Mucosa of stomach (tissue), 1 donor: ENCODE measurements around the gene ENKD1.

Experiments
- H3K27me3 ChIP-seq: one replicate; pipeline ENCODE4 v1.7.0; 2013; ENCODE audit warnings: mild to moderate bottlenecking, low read length; ENCODE audit not compliant: control insufficient read depth, insufficient read depth
- H3K36me3 ChIP-seq: one replicate; pipeline ENCODE4 v1.7.0; 2013; ENCODE audit warnings: low read length; ENCODE audit not compliant: control insufficient read depth, insufficient read depth
- H3K4me1 ChIP-seq: one replicate; pipeline ENCODE4 v1.7.0; 2013; ENCODE audit warnings: mild to moderate bottlenecking, low read length; ENCODE audit not compliant: control insufficient read depth, insufficient read depth
- H3K4me3 ChIP-seq: one replicate; pipeline ENCODE4 v1.7.0; 2013; ENCODE audit warnings: low read length
- H3K9ac ChIP-seq: one replicate; pipeline ENCODE4 v1.7.0; 2013; ENCODE audit warnings: mild to moderate bottlenecking, low read length, moderate library complexity
- H3K9me3 ChIP-seq: one replicate; pipeline ENCODE4 v1.7.0; 2013; ENCODE audit warnings: mild to moderate bottlenecking, low read length, moderate library complexity; ENCODE audit not compliant: control insufficient read depth
- donor health status: Pancreatic carcinoma.

ENKD1 gene

DNA sequence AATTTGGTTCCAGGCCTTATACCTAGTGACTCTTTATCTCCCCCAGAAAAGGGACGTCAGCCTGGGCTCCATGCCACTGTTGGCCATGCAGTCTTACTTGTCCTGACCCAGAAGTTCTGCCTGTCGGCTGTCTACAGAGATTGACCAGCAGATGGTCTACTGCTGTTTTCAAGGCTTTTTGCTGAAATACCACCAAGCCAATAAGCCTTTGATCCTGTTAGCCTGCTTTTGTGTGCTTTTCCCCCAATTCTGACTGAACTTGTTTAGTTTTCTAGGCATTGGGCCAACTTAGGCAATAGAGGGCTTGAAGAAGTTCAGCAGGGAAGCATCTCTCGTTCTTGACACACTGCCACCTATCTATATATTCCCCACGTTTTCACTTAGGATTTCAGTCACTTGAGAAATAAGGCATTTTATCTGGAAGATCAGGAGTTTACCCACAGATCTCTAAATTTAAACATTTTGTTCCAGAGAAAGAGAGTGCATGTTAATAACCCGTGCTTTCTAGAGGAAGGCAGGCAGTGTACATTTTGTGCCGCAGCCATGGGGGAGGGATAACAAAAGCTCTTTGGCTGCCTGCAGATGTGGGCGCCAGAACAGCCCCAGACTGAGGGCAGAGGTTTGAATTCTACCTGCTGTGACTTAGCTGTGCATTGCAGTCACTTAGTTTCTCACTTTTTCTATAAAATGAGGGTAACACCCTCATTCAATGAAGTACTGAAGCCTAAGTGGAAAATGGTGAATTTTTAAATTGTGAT lies 34.0 kb downstream of the ENKD1 start:
- Histone ChIP-seq H3K4me1 (no peaks in the 10 kb centered on the region), H3K9ac (no peak overlapping the region), H3K27me3 (no peaks in the 10 kb centered on the region), H3K9me3 (no peaks in the 10 kb centered on the region), H3K36me3 (peaks cover 9% of the 10 kb centered on the region), H3K4me3 (no peak overlapping the region)

DNA sequence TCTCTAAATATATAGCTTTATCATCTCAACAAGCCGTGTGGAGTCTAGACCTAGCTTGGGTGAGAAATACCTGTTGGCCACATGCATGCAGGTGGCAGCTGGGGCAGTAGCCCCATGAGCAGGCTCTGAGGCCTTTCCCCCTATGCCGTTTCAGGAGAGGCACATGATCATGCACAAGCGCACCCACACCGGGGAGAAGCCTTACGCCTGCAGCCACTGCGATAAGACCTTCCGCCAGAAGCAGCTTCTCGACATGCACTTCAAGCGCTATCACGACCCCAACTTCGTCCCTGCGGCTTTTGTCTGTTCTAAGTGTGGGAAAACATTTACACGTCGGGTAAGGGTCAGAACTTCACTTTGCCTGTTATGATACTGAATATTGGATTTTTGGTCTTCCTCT lies 38.3 kb downstream of the ENKD1 start:
- H3K27me3 ChIP-seq: no peaks in the 10 kb centered on the region
- H3K4me1 ChIP-seq: no peaks in the 10 kb centered on the region
- no peaks in the 10 kb centered on the region for H3K9me3 ChIP-seq
- H3K36me3 ChIP-seq: peaks cover 6% of the 10 kb centered on the region
- no peak overlapping the region for H3K4me3 ChIP-seq
- H3K9ac ChIP-seq: no peak overlapping the region

DNA sequence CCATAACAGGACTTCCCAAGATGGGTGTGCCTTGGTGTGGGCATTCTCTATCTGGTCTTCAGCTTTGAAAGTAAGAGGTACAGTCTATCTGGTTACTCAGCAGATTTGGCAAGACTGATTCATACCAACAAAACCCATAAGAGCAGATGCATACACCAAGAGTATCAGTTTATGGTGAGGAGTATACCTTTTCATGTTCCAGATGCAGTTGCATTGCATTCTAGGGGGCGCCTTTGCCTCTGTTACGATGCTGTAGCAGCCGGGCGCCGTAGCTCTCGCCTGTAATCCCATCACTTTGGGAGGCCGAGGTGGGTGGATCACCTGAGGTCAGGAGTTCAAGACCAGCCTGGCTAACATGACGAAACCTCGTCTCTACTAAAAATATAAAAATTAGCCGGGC lies 52.7 kb downstream of the ENKD1 start:
- Histone ChIP-seq H3K9me3 (no peaks in the 10 kb centered on the region), H3K27me3 (no peaks in the 10 kb centered on the region), H3K4me1 (no peaks in the 10 kb centered on the region), H3K4me3 (no peak overlapping the region), H3K9ac (no peak overlapping the region), H3K36me3 (no peaks in the 10 kb centered on the region)
